K562 (cell line): ENCODE results near the gene OSBPL10.

Experiments
- DPF2 ChIP-seq: fragments of 450-650 bp; IDR thresholded peaks from 2 replicates; pipeline ENCODE4 v1.6.1; 2016
- FOXM1 ChIP-seq, 2 experiments: fragments of 450-650 bp in 1 of 2; sonication (generic) in 1 of 2; formaldehyde crosslinking in 1 of 2; IDR thresholded peaks; 2 replicates each; pipeline versions ENCODE4 v1.6.1 to v1.9.0; 2017 to 2022; ENCODE audit warnings: low read depth in 2 of 2, mild to moderate bottlenecking in 2 of 2, missing genetic modification reagents in 1 of 2, moderate library complexity in 1 of 2
- PRDM10 ChIP-seq: fragments of 450-650 bp; IDR thresholded peaks from 2 replicates; pipeline ENCODE4 v1.6.1; 2018; ENCODE audit not compliant: partially characterized antibody
- ZBTB7A ChIP-seq: IDR thresholded peaks from 2 replicates; pipeline ENCODE4 v1.6.1; 2011; ENCODE audit warnings: low read depth, mild to moderate bottlenecking, low read length, moderate library complexity, borderline replicate concordance; ENCODE audit not compliant: control insufficient read depth
- ZNF431 ChIP-seq: sonication (generic); formaldehyde crosslinking; IDR thresholded peaks from 2 replicates; pipeline ENCODE4 v1.8.0; 2022; ENCODE audit warnings: mild to moderate bottlenecking, missing genetic modification reagents
- TF ChIP-seq, protein P1 (sequence below), 3 experiments: IDR thresholded peaks in 2 of 3; conservative IDR thresholded peaks in 1 of 3; 2 replicates each; pipeline ENCODE4 v1.5.1; 2011 to 2012; ENCODE audit warnings: low read length in 3 of 3, mild to moderate bottlenecking in 3 of 3, control low read depth in 2 of 3, improper control_type of control experiment in 1 of 3, inconsistent platforms in 1 of 3, low read depth in 1 of 3, mixed read lengths in 1 of 3, moderate library complexity in 1 of 3; ENCODE audit not compliant: insufficient read depth in 2 of 3
- TF ChIP-seq, protein P2 (sequence below), 2 experiments: fragments of 450-650 bp; IDR thresholded peaks; 2 replicates each; pipeline ENCODE4 v1.6.1; 2016

- TF ChIP-seq, protein P1, sequence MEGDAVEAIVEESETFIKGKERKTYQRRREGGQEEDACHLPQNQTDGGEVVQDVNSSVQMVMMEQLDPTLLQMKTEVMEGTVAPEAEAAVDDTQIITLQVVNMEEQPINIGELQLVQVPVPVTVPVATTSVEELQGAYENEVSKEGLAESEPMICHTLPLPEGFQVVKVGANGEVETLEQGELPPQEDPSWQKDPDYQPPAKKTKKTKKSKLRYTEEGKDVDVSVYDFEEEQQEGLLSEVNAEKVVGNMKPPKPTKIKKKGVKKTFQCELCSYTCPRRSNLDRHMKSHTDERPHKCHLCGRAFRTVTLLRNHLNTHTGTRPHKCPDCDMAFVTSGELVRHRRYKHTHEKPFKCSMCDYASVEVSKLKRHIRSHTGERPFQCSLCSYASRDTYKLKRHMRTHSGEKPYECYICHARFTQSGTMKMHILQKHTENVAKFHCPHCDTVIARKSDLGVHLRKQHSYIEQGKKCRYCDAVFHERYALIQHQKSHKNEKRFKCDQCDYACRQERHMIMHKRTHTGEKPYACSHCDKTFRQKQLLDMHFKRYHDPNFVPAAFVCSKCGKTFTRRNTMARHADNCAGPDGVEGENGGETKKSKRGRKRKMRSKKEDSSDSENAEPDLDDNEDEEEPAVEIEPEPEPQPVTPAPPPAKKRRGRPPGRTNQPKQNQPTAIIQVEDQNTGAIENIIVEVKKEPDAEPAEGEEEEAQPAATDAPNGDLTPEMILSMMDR (IDR thresholded peaks at IDR 0.05 in 2 of 3, conservative IDR thresholded peaks at IDR 0.05 in 1 of 3; ENCODE audit: insufficient read depth in 2 of 3, low read depth in 1 of 3, low read length in 3 of 3): no peak
- TF ChIP-seq DPF2 (no peak), ZBTB7A (no peak), PRDM10 (no peak), FOXM1 (IDR thresholded peaks at IDR 0.05; ENCODE audit: low read depth) (no peak), FOXM1 (CRISPR knock-in tag; IDR thresholded peaks at IDR 0.05; ENCODE audit: low read depth) (no peak), ZNF431 (CRISPR knock-in tag) (no peak)
- TF ChIP-seq, protein P2, sequence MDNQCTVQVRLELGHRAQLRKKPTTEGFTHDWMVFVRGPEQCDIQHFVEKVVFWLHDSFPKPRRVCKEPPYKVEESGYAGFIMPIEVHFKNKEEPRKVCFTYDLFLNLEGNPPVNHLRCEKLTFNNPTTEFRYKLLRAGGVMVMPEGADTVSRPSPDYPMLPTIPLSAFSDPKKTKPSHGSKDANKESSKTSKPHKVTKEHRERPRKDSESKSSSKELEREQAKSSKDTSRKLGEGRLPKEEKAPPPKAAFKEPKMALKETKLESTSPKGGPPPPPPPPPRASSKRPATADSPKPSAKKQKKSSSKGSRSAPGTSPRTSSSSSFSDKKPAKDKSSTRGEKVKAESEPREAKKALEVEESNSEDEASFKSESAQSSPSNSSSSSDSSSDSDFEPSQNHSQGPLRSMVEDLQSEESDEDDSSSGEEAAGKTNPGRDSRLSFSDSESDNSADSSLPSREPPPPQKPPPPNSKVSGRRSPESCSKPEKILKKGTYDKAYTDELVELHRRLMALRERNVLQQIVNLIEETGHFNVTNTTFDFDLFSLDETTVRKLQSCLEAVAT (IDR thresholded peaks at IDR 0.05): no peak
These were observed 46.2 kb downstream of the OSBPL10 start for GRCh38 chr3:31934866-31935265.
